B cell (primary cell): ENCODE results near the gene TXNDC5. TPM values are rescaled to one million over a fixed set of nuclear protein-coding genes. Genes with fewer than 3 reads are reported as not detected.

Experiments used
- ATAC-seq: fragments of 200-7000 bp; cut with Tn5 transposase; one replicate; pipeline ENCODE4 v1.10.0; 2021; ENCODE audit warnings: low read depth, mild to moderate bottlenecking, moderate number of reproducible peaks, moderate library complexity
- CTCF ChIA-PET: fragments of 350-600 bp; sonication (Branson Sonifier 250); formaldehyde crosslinking; loops from one replicate; lab custom pipeline; 2021; ENCODE audit warnings: antibody characterized with exemption, inconsistent platforms; lab: Charles Lee
- POLR2A ChIA-PET: fragments of 350-600 bp; sonication (Branson Sonifier 250); formaldehyde crosslinking; loops from one replicate; lab custom pipeline; 2021; ENCODE audit warnings: antibody characterized with exemption; lab: Charles Lee
- DNase-seq: peaks from one replicate; pipeline ENCODE4 v3.0.0; 2013
- H2AFZ ChIP-seq: 2 replicates; pipeline ENCODE4 v1.6.1; 2012; ENCODE audit warnings: mild to moderate bottlenecking, low read depth, low read length; ENCODE audit not compliant: insufficient read depth, poor library complexity, severe bottlenecking
- H3K27ac ChIP-seq, 2 donors: 1 replicate in 1 of 2; 2 replicates in 1 of 2; pipeline ENCODE4 v1.5.1; 2012 to 2013; ENCODE audit warnings: low read length in 2 of 2, mild to moderate bottlenecking in 2 of 2, moderate library complexity in 1 of 2
- H3K27me3 ChIP-seq, 4 experiments: fragments of 200-600 bp in 1 of 4; sonication (generic) in 1 of 4; replicated peaks in 1 of 4; 1 replicate in 2 of 4; 2 replicates in 2 of 4; pipeline versions ENCODE4 v1.6.1 to v1.7.0; 2013 to 2016; ENCODE audit warnings: low read length in 3 of 4, mild to moderate bottlenecking in 2 of 4, mixed read lengths in 1 of 4, moderate library complexity in 1 of 4; ENCODE audit not compliant: insufficient read depth in 4 of 4, control insufficient read depth in 3 of 4; ENCODE audit errors: control extremely low read depth in 1 of 4
- H3K36me3 ChIP-seq, 2 experiments: replicated peaks in 1 of 2; 1 replicate in 1 of 2; 2 replicates in 1 of 2; pipeline versions ENCODE4 v1.6.1 to v1.7.1; 2013; ENCODE audit warnings: low read length in 1 of 2; ENCODE audit not compliant: insufficient read depth in 2 of 2, control insufficient read depth in 1 of 2; ENCODE audit errors: control extremely low read depth in 1 of 2, extremely low read depth in 1 of 2
- H3K4me1 ChIP-seq, 2 donors: fragments of 200-600 bp in 1 of 2; sonication (generic) in 1 of 2; 1 replicate in 1 of 2; 2 replicates in 1 of 2; pipeline versions ENCODE4 v1.5.1 to v1.6.1; 2013 to 2017; ENCODE audit warnings: low read length in 2 of 2; ENCODE audit not compliant: control insufficient read depth in 2 of 2, insufficient read depth in 2 of 2
- H3K4me2 ChIP-seq: replicated peaks from 2 replicates; pipeline ENCODE3; 2012; ENCODE audit warnings: mild to moderate bottlenecking, low read depth, low read length; ENCODE audit not compliant: poor library complexity, severe bottlenecking
- H3K4me3 ChIP-seq, 5 experiments: fragments of 200-600 bp in 1 of 5; sonication (generic) in 1 of 5; 1 replicate in 3 of 5; 2 replicates in 2 of 5; pipeline versions ENCODE4 v1.5.1 to v1.7.0; 2011 to 2016; ENCODE audit warnings: low read length in 4 of 5, mild to moderate bottlenecking in 4 of 5, low read depth in 2 of 5, control low read depth in 1 of 5, moderate library complexity in 1 of 5; ENCODE audit not compliant: insufficient read depth in 1 of 5; ENCODE audit errors: control extremely low read depth in 1 of 5, extremely low read depth in 1 of 5
- H3K79me2 ChIP-seq: fragments of 200-600 bp; sonication (generic); one replicate; pipeline ENCODE4 v1.6.0; 2016; ENCODE audit warnings: low read length; ENCODE audit not compliant: control insufficient read depth, insufficient read depth
- H3K9ac ChIP-seq: fragments of 200-600 bp; sonication (generic); 2 replicates; pipeline ENCODE4 v1.6.1; 2017; ENCODE audit warnings: mild to moderate bottlenecking, low read length, moderate library complexity
- H3K9me3 ChIP-seq, 3 donors: one replicate each; pipeline versions ENCODE4 v1.6.1 to v1.7.1; 2013; ENCODE audit warnings: low read length in 2 of 3; ENCODE audit not compliant: control insufficient read depth in 2 of 3, insufficient read depth in 1 of 3; ENCODE audit errors: control extremely low read depth in 1 of 3
- H4K20me1 ChIP-seq: 2 replicates; pipeline ENCODE4 v1.6.0; 2012; ENCODE audit warnings: mild to moderate bottlenecking, low read length; ENCODE audit not compliant: insufficient read depth, control insufficient read depth, poor library complexity, severe bottlenecking
- H3K27ac Mint-ChIP-seq: one replicate; pipeline ENCODE4 v1.8.0; 2021; ENCODE audit warnings: mixed read lengths
- H3K27me3 Mint-ChIP-seq: one replicate; pipeline ENCODE4 v1.8.0; 2021; ENCODE audit warnings: mixed read lengths
- H3K4me1 Mint-ChIP-seq: one replicate; pipeline ENCODE4 v1.8.0; 2021; ENCODE audit warnings: mixed read lengths
- H3K4me3 Mint-ChIP-seq: one replicate; pipeline ENCODE4 v1.8.0; 2021; ENCODE audit warnings: mixed read lengths
- H3K9me3 Mint-ChIP-seq: one replicate; pipeline ENCODE4 v1.8.0; 2022; ENCODE audit warnings: mixed read lengths; ENCODE audit not compliant: insufficient read depth
- EZH2 ChIP-seq: IDR thresholded peaks from 2 replicates; pipeline ENCODE4 v1.6.1; 2012; ENCODE audit warnings: borderline replicate concordance, low read depth, mild to moderate bottlenecking, moderate library complexity, low read length; ENCODE audit not compliant: insufficient read depth, poor library complexity, severe bottlenecking
- WGBS: methylation state at CpG from one replicate; pipeline ENCODE4 v1.1.5; 2013; ENCODE audit warnings: missing lambda C conversion rate; ENCODE audit not compliant: insufficient coverage; 5-methylcytosine and 5-hydroxymethylcytosine counted together
- intact Hi-C: fragments of 100-400 bp; cut with micrococcal nuclease; formaldehyde crosslinking; loops from one replicate; pipeline ENCODE4 v1.10.0; 2022
- polyA plus RNA-seq: library from polyadenylated mRNA; depleted of rRNA; stranded (reverse); fragments of >200 nt; gene quantifications from 2 replicates; pipeline ENCODE4 v1.2.3, GENCODE V29; 2012
- total RNA-seq, 2 donors: library from RNA; stranded (reverse); fragments of 120-200 nt in 1 of 2; gene quantifications; 1 replicate in 1 of 2; 2 replicates in 1 of 2; pipeline versions ENCODE4 v1.2.3 to v1.2.4, GENCODE V29; 2013 to 2022
- TF ChIP-seq, protein P1 (sequence below): fragments of 200-600 bp; IDR thresholded peaks from one replicate; pipeline ENCODE4 v1.8.0; 2022; ENCODE audit warnings: antibody characterized with exemption, mild to moderate bottlenecking

Gene TXNDC5
- total and polyA plus RNA-seq, 2 donors (not counting 1 experiment from before 2014, with no cell fraction given), result 62.6 to 91.9 TPM

DNA sequence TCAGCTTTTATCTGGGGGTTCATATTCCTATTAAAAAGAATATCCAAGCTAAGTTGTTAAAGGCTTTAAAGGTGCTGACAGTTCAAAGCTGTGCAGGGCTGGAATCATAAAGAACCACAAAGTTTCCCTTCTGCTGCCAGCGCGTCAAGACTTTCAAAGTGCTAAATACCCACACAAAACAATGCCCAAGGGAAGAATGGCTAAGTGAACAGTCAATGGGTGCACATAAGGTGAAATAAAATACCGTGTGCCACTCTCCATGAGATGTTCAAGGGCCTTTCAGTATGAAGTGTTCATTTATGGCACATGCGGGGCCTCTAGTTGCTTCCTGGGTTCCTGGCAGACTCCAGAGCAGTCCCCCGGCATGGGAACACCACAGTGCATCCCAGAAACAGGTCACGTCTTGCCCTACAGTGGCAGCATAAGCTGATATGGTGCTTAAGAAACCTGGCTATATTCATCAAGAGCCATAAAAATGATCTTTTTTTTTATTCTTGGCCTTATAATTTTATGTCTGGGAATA is 14.1 kb downstream of the TXNDC5 start:
- H3K4me2 ChIP-seq, result no peak overlapping the region
- no peaks in the 10 kb centered on the region for H3K79me2 ChIP-seq
- H3K9ac ChIP-seq, result no peak overlapping the region
- peaks cover 0 to 2% (median 0%) of the 10 kb centered on the region in 3 donors for H3K9me3 ChIP-seq
- peaks cover 1 to 96% of the 10 kb centered on the region in 2 experiments for H3K36me3 ChIP-seq
- no peak overlapping the region for H3K4me3 Mint-ChIP-seq
- WGBS, result 90% methylated on average over 3 of the region's 6 CpGs
- ChIA-PET POLR2A (no interaction called here), CTCF (interaction anchor here (1.2 to 1.4 kb wide), 2 partner anchors 109 to 110 kb away, joined by 3 to 5 read pairs; no protein-coding TSS in a partner anchor)
- H3K4me3 ChIP-seq, result no peak overlapping the region
- DNase-seq (no peak), ATAC-seq (no peak)
- TF ChIP-seq, protein P1, sequence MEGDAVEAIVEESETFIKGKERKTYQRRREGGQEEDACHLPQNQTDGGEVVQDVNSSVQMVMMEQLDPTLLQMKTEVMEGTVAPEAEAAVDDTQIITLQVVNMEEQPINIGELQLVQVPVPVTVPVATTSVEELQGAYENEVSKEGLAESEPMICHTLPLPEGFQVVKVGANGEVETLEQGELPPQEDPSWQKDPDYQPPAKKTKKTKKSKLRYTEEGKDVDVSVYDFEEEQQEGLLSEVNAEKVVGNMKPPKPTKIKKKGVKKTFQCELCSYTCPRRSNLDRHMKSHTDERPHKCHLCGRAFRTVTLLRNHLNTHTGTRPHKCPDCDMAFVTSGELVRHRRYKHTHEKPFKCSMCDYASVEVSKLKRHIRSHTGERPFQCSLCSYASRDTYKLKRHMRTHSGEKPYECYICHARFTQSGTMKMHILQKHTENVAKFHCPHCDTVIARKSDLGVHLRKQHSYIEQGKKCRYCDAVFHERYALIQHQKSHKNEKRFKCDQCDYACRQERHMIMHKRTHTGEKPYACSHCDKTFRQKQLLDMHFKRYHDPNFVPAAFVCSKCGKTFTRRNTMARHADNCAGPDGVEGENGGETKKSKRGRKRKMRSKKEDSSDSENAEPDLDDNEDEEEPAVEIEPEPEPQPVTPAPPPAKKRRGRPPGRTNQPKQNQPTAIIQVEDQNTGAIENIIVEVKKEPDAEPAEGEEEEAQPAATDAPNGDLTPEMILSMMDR, result no peak
- TF ChIP-seq EZH2, result no peak
- H3K4me1 Mint-ChIP-seq, result peaks cover 29% of the 10 kb centered on the region
- intact Hi-C loops, result loop anchor here (5.0 kb wide), 1 partner anchor 321 kb away; no protein-coding TSS in a partner anchor
- H3K4me1 ChIP-seq, result peaks cover 10 to 17% of the 10 kb centered on the region in 2 donors
- H3K27me3 ChIP-seq, result no peaks in the 10 kb centered on the region
- H3K27ac Mint-ChIP-seq, result no peak overlapping the region
- peaks cover 14% of the 10 kb centered on the region for H4K20me1 ChIP-seq
- no peaks in the 10 kb centered on the region for H3K9me3 Mint-ChIP-seq
- no peaks in the 10 kb centered on the region for H3K27me3 Mint-ChIP-seq
- no peak overlapping the region for H3K27ac ChIP-seq
- no peak overlapping the region for H2AFZ ChIP-seq

DNA sequence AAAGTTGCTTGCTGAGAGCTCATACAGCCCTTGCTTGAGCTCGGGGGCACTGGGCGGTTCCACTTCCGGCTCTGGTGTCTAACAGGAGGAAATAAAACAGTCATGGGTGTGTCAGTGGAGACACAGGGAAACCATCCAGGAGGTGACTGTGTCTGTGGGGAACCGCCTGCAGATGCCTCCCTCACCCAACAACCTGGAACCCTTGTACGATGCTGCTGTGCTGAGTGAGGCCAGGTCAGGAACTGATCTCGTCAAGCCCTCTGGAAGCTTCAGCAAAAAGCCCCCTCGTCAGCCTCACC is 15.5 kb downstream of the TXNDC5 start:
- Histone ChIP-seq H3K36me3 (peaks cover 1 to 97% of the 10 kb centered on the region in 2 experiments), H3K27ac (no peak overlapping the region), H3K9me3 (peaks cover 0 to 2% (median 0%) of the 10 kb centered on the region in 3 donors), H3K9ac (no peak overlapping the region), H4K20me1 (peaks cover 14% of the 10 kb centered on the region), H3K4me3 (no peak overlapping the region), H3K4me2 (no peak overlapping the region), H3K79me2 (no peaks in the 10 kb centered on the region), H3K27me3 (no peaks in the 10 kb centered on the region), H2AFZ (no peak overlapping the region), H3K4me1 (peaks cover 0 to 5% of the 10 kb centered on the region in 2 donors)
- Mint-ChIP-seq H3K4me3 (no peak overlapping the region), H3K9me3 (no peaks in the 10 kb centered on the region), H3K27ac (no peak overlapping the region), H3K4me1 (peaks cover 14% of the 10 kb centered on the region), H3K27me3 (no peaks in the 10 kb centered on the region)
- ChIA-PET POLR2A (no interaction called here), CTCF (interaction anchor here (1.4 to 1.7 kb wide), 2 partner anchors 111 to 172 kb away, joined by 5 read pairs; no protein-coding TSS in a partner anchor)
- WGBS, result 97% methylated on average over 7 of the region's 7 CpGs
- DNase-seq (no peak), ATAC-seq (no peak)
- intact Hi-C loops, result loop anchor here (5.0 kb wide), 1 partner anchor 322 kb away; no protein-coding TSS in a partner anchor
- TF ChIP-seq, protein P1, result no peak
- no peak for TF ChIP-seq EZH2
